GM18858 (cell line): ENCODE measurements around the gene GATA5.

Experiments used
- ATAC-seq: cut with Tn5 transposase; IDR thresholded peaks from one replicate; pipeline ENCODE4 v1.9.1; 2021; ENCODE audit not compliant: unreplicated experiment

The GATA5 gene

DNA sequence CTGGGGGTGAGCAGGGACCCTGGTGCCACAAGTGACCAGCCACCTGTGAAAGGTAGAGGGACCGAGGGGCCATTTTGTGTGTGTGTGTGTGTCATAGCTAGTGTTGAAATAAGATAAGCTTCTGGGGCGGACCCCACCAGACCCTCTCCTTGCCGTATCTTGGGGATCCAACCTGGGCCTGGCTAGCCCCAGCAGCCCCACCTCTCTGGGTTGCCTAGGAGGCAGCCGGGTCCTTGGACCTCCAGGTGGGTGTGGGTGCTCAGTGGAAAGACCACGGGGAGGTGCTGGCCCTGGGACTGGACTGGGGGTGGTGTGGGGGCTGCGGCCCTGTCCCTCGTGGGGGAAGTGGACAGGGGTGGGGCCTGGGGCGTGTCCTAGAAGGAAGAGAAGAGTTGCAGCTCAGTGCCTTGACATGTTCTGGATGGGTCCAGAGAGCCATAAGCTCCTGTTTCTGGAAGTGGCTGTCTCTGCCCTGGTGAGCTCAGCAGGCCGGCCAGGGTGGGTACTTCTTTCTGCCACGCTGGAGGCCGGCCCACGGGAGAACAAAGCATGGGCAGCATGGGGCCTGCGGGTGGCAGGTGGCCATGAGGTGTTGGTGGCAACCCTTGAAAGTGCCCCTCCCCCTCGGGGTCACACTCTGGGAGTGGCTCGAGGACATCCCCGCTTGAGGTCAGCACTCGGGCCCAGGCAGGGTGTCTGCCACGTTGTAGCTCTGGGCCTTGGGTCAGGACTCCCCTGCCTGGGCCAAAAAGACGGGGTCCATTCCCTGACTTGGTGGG, 56.9 kb downstream of the GATA5 start:
- no peak for ATAC-seq

DNA sequence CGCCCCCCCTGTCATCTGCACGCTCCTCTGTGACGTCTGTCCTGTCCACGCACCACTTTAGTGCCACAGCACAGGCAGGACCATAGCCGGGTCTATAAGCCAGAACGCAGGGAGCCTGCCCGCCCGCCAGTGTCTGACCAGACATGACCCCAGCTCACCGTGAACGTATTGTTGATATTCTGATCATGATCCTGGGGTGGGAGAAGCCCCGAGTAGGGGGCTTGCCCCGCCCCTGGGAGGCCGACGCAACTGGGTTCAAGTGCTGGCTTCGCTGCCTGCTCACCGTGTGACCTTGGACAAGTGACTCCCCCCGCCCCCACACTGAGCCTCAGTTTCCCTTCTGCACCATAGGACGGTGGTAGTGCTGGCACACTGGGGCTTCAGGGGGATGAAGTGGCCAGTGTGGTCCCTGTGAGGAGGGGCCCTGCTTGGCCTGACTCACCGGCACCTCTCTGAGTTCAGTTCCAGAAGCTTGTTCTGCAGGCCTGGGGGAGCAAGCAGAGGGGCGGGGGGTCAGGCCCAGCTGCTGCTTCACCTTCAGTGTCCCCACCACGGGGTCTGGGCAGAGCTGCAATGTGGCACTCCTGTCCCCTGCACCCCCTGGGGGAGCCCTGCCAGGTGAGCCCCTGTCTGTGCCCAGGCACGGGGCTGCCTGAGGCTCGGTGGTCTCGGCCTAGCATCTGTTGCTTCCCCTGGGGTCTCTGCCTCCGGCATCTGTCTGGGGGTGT, 57.6 kb downstream of the GATA5 start:
- no peak for ATAC-seq

DNA sequence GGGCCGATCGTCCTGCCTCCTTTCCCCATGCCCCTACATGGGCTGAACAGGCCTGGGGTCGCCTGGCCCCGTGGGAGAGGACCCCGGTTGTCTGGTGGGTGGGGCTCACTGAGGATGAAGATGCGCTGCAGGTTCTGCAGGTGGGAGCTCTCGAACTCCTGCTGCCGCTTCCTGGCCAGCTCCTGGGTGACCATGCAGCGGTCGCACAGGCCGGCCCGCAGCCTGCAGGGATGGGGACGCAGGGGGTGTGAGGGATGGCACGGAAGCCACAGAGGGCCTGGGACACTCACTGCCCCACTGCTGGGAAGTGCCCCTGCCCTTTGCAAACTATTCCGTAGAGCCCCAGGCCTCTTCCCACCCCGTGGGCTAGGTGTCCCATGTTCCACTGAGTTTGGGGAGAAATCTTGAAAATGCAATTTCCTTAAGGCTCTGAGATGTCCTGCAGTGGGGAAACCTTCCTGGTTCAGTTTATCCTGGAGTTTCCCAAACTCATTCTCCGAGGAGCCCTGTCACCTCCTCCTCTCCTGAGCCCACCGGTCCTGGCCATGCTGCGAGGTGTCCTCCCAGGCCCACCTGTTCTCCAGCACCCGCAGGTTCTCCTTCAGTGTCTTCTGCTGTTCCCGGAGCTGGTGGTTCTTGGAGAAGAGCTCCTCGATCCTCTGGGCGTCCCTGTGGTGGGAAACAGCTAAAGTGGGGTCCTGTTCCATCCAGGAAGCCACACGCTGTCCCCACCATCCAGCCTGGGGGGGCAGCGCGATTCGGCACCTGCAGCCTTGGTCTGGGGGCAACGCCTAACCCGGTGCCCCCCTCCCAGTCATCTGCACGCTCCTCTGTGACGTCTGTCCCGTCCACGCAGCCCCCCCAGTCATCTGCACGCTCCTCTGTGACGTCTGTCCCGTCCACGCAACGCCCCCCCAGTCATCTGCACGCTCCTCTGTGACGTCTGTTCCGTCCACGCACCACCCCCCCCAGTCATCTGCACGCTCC, 58.9 kb downstream of the GATA5 start:
- no peak for ATAC-seq

DNA sequence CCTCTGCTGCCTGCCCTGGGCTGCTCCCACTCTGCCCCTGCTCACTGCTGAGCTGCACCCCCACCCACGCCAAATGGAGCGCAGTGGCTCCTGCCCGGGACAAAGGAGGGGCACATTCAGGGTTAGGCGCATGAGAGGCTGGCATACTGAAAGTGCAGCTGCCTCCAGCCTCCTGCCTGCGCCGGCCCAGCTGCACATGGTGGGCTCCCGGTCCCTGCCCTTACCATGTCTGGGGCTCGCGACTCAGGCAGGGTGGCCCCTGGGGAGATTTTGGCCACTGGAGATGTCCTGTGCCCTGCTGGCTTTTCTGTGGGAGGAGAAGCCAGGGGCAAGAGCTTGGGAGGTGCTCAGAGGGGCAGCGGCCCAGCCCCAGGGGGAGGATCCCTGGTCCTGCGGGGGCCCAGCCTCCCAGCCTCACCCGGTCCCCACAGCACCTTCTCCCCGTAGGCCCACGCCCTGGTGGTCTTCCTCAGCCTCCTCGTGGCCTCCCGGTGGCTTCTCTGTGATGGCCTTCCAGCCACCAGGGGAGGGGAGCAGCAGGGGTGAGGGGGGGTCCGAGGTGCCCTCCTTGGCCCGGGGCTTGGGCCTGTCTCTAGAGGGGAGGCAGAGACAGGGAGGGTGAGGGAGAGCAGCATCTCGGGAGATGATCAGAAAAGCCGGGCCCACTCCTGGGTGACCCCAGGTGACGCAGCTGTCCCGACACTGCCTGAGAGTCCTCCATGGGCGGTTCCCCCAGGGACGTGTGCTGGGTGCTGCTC, 60.3 kb downstream of the GATA5 start:
- ATAC-seq, result no peak

DNA sequence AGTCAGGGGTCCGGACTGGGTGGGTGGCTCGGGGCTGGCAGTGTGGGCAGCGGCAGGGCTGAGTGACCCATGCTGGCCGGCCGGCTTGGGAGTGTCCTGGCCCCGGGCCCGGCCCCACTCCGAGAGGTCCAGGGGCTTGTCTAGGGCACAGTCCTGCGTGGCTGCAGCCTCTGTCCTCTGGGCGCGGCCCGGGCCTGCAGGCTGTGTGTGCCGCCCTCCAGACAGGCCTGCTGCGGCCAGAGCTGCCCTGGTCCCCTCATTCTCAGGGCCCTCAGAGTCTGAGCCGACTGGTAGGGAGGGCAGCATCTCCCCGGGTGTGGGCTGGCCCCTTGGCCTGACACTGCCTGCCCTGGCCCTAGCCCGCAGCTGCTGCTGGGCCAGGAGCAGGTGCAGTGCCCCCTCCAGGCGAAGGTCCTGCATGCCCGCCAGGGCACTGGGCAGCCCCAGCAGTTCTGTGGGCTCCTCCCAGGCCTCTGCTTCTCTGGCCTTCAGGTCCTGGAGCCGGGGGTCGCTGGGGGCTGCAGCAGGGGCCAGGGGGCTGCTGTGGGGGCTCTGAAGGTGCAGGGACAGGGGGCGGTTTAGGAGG, 61.8 kb downstream of the GATA5 start:
- no peak for ATAC-seq
